Thoracic aorta (tissue), 2 donors: Measurements from ENCODE around the gene RCE1. TPM values are rescaled to one million over a fixed set of nuclear protein-coding genes. Genes with fewer than 3 reads are reported as not detected.

ENCODE experiments used
- ATAC-seq: fragments of 150-250 bp; one replicate; pipeline ENCODE4 v1.8.0; 2017; ENCODE audit warnings: low read depth; ENCODE audit not compliant: insufficient number of reproducible peaks, low FRiP score
- DNase-seq: peaks from one replicate; pipeline ENCODE4 v3.0.0-alpha.2; 2020; ENCODE audit warnings: low spot score
- H3K27ac ChIP-seq, 2 donors: fragments of 200-600 bp; sonication (generic); 1 replicate in 1 of 2; 2 replicates in 1 of 2; pipeline ENCODE4 v1.5.1; 2016; ENCODE audit warnings: mild to moderate bottlenecking in 2 of 2, moderate library complexity in 2 of 2
- H3K27me3 ChIP-seq: fragments of 200-600 bp; sonication (generic); replicated peaks from 2 replicates; pipeline ENCODE4 v1.6.0; 2016; ENCODE audit warnings: mild to moderate bottlenecking; ENCODE audit not compliant: insufficient read depth
- H3K36me3 ChIP-seq: fragments of 200-600 bp; sonication (generic); one replicate; pipeline ENCODE4 v1.5.1; 2016
- H3K4me1 ChIP-seq, 2 donors: fragments of 200-600 bp; sonication (generic); 1 replicate in 1 of 2; 2 replicates in 1 of 2; pipeline versions ENCODE4 v1.5.1 to v1.6.0; 2016; ENCODE audit warnings: low read depth in 2 of 2, mild to moderate bottlenecking in 1 of 2; ENCODE audit not compliant: control insufficient read depth in 1 of 2
- H3K4me3 ChIP-seq: fragments of 200-600 bp; sonication (generic); 2 replicates; pipeline ENCODE4 v1.5.1; 2016; ENCODE audit warnings: mild to moderate bottlenecking
- H3K9me3 ChIP-seq: fragments of 200-600 bp; sonication (generic); 2 replicates; pipeline ENCODE4 v1.5.1; 2016
- CTCF ChIP-seq: fragments of 200-600 bp; sonication (generic); IDR thresholded peaks from one replicate; pipeline ENCODE4 v1.5.1; 2019; ENCODE audit warnings: antibody characterized with exemption
- total RNA-seq, 2 donors: library from RNA; depleted of rRNA; stranded (reverse); fragments of >200 nt; gene quantifications; one replicate each; pipeline versions ENCODE4 v1.1.0 to v1.2.3, GENCODE V29; 2016

RCE1 gene
- total RNA-seq, 2 donors from 2014 or later, result 11.9 to 17.5 TPM

DNA sequence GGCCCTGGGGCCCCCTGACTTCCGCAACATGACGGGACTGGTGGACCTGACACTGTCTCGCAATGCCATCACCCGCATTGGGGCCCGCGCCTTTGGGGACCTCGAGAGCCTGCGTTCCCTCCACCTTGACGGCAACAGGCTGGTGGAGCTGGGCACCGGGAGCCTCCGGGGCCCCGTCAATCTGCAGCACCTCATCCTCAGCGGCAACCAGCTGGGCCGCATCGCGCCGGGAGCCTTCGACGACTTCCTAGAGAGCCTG lies 14.6 kb downstream of the RCE1 start:
- no peaks in the 10 kb centered on the region for H3K9me3 ChIP-seq
- ATAC-seq (no peak), DNase-seq (no peak)
- TF ChIP-seq CTCF, result no peak
- no peak overlapping the region for H3K4me3 ChIP-seq
- H3K36me3 ChIP-seq, result no peaks in the 10 kb centered on the region
- H3K27me3 ChIP-seq, result no peaks in the 10 kb centered on the region
- H3K4me1 ChIP-seq, result peaks cover 4 to 9% of the 10 kb centered on the region in 2 donors
- no peak overlapping the region for H3K27ac ChIP-seq

DNA sequence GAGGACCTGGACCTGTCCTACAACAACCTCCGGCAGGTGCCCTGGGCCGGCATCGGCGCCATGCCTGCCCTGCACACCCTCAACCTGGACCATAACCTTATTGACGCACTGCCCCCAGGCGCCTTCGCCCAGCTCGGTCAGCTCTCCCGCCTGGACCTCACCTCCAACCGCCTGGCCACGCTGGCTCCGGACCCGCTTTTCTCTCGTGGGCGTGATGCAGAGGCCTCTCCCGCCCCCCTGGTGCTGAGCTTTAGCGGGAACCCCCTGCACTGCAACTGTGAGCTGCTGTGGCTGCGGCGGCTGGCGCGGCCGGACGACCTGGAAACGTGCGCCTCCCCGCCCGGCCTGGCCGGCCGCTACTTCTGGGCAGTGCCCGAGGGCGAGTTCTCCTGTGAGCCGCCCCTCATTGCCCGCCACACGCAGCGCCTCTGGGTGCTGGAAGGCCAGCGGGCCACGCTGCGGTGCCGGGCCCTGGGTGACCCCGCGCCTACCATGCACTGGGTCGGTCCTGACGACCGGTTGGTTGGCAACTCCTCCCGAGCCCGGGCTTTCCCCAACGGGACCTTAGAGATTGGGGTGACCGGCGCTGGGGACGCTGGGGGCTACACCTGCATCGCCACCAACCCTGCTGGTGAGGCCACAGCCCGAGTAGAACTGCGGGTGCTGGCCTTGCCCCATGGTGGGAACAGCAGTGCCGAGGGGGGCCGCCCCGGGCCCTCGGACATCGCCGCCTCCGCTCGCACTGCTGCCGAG lies 15.1 kb downstream of the RCE1 start:
- ATAC-seq (no peak), DNase-seq (no peak)
- Histone ChIP-seq H3K4me1 (peaks cover 4 to 9% of the 10 kb centered on the region in 2 donors), H3K36me3 (no peaks in the 10 kb centered on the region), H3K9me3 (no peaks in the 10 kb centered on the region), H3K27me3 (no peaks in the 10 kb centered on the region), H3K27ac (no peak overlapping the region), H3K4me3 (no peak overlapping the region)
- TF ChIP-seq CTCF, result no peak

- H3K27me3 ChIP-seq, result no peaks in the 10 kb centered on the region
- no peak overlapping the region for H3K27ac ChIP-seq
- ATAC-seq, result no peak
- no peak for DNase-seq
- no peaks in the 10 kb centered on the region for H3K9me3 ChIP-seq
- H3K4me1 ChIP-seq, result peaks cover 4 to 9% of the 10 kb centered on the region in 2 donors
- no peak overlapping the region for H3K4me3 ChIP-seq
- no peaks in the 10 kb centered on the region for H3K36me3 ChIP-seq
- TF ChIP-seq CTCF, result no peak
Measured at GRCh38 chr11:66858939-66859685, 15.9 kb downstream of the RCE1 start.

GRCh38 chr11:66859686-66860448 lies 16.6 kb downstream of the RCE1 start:
- Histone ChIP-seq H3K27ac (no peak overlapping the region), H3K4me1 (peaks cover 4 to 9% of the 10 kb centered on the region in 2 donors), H3K9me3 (no peaks in the 10 kb centered on the region), H3K36me3 (no peaks in the 10 kb centered on the region), H3K27me3 (no peaks in the 10 kb centered on the region), H3K4me3 (no peak overlapping the region)
- ATAC-seq (no peak), DNase-seq (no peak)
- TF ChIP-seq CTCF, result no peak

- Histone ChIP-seq H3K4me1 (peaks cover 2 to 4% of the 10 kb centered on the region in 2 donors), H3K36me3 (no peaks in the 10 kb centered on the region), H3K27me3 (no peaks in the 10 kb centered on the region), H3K27ac (no peak overlapping the region), H3K4me3 (no peak overlapping the region), H3K9me3 (no peaks in the 10 kb centered on the region)
- DNase-seq (no peak), ATAC-seq (no peak)
- no peak for TF ChIP-seq CTCF
Measured at GRCh38 chr11:66860449-66860831, 17.2 kb downstream of the RCE1 start.
